Hepatocyte (in vitro differentiated cells): ENCODE measurements around the gene SLMAP. TPM values are rescaled to one million over a fixed set of nuclear protein-coding genes. Genes with fewer than 3 reads are reported as not detected.

ENCODE experiments used
- polyA plus RNA-seq: library from polyadenylated mRNA; unstranded; fragments of >200 nt; fragmentation: Nextera tagmentation; extraction: Ambion mirVana; gene quantifications from 2 replicates; pipeline ENCODE4 v1.2.1, GENCODE V29; 2016
- total RNA-seq: library from RNA; depleted of rRNA; stranded (reverse); fragments of >200 nt; gene quantifications from 2 replicates; pipeline ENCODE4 v1.2.3, GENCODE V29; 2014

The SLMAP gene
- total and polyA plus RNA-seq, 2 experiments from 2014 or later: 22.8 to 46.0 TPM

Other genes starting within 250 kb of the SLMAP start
- 1.1 and 1.5 TPM in 2 replicates for gene DNAH12, start 212.0 kb upstream of the SLMAP start, total RNA-seq
- gene DNAH12, start 212.0 kb upstream of the SLMAP start, polyA plus RNA-seq: 0.06 and 0.60 TPM in 2 replicates
- gene PDE12, start 200.0 kb upstream of the SLMAP start, total RNA-seq: 15.9 and 17.2 TPM in 2 replicates
- 8.4 and 12.7 TPM in 2 replicates for gene PDE12, start 200.0 kb upstream of the SLMAP start, polyA plus RNA-seq
- 363 and 386 TPM in 2 replicates for gene ARF4, start 159.0 kb upstream of the SLMAP start, total RNA-seq
- 449 and 466 TPM in 2 replicates for gene ARF4, start 159.0 kb upstream of the SLMAP start, polyA plus RNA-seq
- 19.3 and 20.3 TPM in 2 replicates for gene DENND6A, start 63.2 kb upstream of the SLMAP start, total RNA-seq
- 6.3 and 8.1 TPM in 2 replicates for gene DENND6A, start 63.2 kb upstream of the SLMAP start, polyA plus RNA-seq